GM12864 (cell line): ENCODE data around the gene BMI1.

Experiments
- DNase-seq: peaks from one replicate; pipeline ENCODE4 v3.0.0-alpha.2; 2011; ENCODE audit warnings: low read depth
- H3K4me3 ChIP-seq: 2 replicates; pipeline ENCODE4 v1.5.1; 2011; ENCODE audit warnings: mild to moderate bottlenecking, low read depth, low read length, control low read depth
- TF ChIP-seq, protein P1 (sequence below): IDR thresholded peaks from 2 replicates; pipeline ENCODE4 v1.5.1; 2011; ENCODE audit warnings: low read depth, mild to moderate bottlenecking, moderate library complexity, low read length, control low read depth, inconsistent platforms; ENCODE audit errors: missing control alignments

Gene BMI1

DNA sequence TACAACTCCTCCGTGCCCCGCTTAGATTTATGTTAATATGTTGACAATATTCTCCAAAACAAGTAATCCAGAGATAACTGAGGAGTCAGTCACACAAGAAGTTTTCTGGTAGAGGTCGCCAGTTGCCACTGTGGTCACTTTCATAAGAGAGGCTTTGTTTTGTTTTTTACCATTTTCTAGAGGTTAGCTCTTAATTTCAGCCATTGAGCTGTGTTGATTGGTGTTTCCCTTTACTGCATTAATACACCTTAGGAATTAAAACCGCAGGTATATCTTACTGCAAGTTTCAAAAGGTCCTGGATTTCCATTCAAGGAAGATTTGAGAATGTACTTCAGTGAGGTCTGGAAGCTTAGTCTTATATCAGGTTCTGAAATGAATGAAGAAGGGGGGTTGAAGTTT lies 3.5 kb downstream of the BMI1 start:
- no peak overlapping the region; the same call in 1 of the 2 replicates for H3K4me3 ChIP-seq
- TF ChIP-seq, protein P1, sequence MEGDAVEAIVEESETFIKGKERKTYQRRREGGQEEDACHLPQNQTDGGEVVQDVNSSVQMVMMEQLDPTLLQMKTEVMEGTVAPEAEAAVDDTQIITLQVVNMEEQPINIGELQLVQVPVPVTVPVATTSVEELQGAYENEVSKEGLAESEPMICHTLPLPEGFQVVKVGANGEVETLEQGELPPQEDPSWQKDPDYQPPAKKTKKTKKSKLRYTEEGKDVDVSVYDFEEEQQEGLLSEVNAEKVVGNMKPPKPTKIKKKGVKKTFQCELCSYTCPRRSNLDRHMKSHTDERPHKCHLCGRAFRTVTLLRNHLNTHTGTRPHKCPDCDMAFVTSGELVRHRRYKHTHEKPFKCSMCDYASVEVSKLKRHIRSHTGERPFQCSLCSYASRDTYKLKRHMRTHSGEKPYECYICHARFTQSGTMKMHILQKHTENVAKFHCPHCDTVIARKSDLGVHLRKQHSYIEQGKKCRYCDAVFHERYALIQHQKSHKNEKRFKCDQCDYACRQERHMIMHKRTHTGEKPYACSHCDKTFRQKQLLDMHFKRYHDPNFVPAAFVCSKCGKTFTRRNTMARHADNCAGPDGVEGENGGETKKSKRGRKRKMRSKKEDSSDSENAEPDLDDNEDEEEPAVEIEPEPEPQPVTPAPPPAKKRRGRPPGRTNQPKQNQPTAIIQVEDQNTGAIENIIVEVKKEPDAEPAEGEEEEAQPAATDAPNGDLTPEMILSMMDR = no peak
- DNase-seq = no peak

DNA sequence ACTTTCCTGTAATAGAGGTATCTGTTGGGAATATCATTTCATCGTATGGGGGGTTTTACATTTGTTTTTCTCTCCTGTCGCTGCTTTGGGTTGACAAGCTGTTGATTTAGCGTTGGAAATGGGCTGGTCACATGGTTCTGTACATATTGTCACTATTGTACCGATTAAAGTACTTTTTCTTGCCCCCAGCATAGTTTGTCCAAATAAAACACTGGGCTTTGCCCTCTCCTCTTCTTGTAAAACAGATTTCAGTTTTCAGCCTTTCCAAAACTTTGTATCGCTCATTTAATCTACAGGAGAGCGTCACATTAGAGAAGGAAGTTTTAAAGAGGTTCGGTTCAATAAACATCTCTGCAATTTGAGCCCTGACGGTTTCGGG lies 4.0 kb downstream of the BMI1 start:
- TF ChIP-seq, protein P1 = no peak
- H3K4me3 ChIP-seq = peak overlapping the region; percentile 61
- no peak for DNase-seq

DNA sequence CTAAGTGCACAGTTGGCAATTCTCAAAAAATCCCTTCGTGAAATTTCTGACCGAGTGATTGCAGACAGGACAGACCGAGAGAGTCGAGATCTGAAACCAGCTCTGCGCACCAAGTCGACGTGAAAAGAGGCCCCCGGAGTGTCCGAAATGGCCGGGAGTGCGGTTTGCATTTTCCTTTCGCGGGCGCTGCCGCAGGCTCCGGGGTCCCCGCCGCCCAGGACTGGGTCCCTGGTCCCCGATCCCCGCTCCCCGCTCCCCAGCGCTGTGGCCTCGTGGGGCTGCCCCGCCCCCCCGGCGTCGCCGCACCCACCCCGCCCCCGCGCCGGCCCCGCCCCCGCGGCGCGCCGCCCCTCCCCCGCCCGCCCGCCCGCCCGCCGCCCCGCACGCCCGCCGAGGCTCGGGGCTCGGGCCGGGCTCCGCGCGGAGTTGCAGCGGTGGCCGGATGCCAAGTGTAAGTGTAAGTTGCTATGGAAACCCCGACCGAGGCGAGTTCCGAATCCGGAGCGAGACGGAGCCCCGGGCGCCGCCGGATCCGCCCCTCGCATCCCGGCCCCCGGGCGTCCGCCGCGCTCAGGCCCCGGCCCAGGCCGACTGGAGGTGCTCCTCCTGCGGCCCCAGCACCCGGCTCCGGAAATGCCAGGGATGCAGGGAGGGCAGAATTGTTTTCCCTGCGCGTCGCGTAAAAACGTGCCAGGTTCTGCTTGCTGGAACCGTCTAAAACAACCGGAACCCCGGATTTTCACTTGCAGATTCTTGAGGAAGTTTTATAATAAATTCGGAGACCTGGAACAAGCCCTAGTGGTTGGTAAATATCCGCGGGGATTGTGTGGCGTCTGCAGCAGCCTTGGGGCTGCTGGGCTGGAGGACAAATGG lies 4.6 kb downstream of the BMI1 start:
- no peak for DNase-seq
- peak overlapping the region; percentile 61 for H3K4me3 ChIP-seq
- TF ChIP-seq, protein P1 = no peak

DNA sequence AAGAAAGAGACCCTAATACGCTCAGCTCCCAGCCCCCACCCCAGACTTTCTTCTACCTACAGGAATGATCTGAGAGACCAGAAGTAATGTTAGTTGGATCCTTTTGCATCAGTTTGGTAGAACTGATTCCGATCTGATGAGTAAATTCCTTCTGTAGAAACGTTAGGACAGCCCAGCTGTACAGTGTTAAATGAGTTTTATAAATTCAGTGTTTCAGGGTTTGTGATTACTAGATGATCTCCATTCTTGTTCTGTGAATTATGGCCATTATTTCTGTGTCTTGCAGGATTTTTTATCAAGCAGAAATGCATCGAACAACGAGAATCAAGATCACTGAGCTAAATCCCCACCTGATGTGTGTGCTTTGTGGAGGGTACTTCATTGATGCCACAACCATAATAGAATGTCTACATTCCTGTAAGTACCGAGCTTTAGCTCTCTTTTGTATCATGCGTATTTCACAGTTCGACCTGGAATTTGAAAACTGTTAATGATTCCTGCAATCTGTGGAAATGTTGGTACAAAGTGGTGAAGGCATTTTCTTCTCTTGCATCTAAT lies 5.3 kb downstream of the BMI1 start:
- no peak for DNase-seq
- TF ChIP-seq, protein P1 = no peak
- H3K4me3 ChIP-seq = peak overlapping the region; percentile 61

DNA sequence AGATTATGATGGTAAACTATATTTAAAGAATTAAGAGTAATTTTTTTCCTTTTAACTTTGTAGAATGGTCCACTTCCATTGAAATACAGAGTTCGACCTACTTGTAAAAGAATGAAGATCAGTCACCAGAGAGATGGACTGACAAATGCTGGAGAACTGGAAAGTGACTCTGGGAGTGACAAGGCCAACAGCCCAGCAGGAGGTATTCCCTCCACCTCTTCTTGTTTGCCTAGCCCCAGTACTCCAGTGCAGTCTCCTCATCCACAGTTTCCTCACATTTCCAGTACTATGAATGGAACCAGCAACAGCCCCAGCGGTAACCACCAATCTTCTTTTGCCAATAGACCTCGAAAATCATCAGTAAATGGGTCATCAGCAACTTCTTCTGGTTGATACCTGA lies 8.3 kb downstream of the BMI1 start:
- H3K4me3 ChIP-seq = no peak overlapping the region
- TF ChIP-seq, protein P1 = no peak
- no peak for DNase-seq

DNA sequence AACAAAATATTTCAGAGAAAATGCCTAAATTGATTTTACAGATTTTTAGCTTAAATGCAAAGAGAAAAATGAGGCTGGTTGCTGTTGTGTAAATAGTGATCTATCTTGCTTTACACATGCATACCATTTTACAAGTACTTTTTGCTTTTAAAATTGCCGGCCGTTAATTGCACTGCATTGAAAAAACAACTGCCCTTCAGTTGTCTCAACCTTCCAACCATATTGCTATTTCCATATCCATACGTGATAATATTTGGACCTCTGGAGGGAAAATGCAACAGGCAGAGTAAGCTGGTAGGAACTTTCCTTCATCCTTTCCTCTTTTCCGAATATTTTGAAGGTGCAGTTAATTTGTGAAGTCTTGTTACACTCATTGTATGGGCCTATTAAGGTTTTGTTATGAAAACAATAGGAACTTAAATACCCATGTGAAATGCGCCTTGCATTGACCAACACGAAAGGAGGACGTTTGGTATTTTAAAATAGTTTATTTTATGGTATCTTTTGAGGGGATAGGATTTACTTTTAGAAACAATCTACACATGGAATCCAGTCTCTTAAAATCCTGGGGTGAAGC lies 11.3 kb downstream of the BMI1 start:
- no peak for DNase-seq
- TF ChIP-seq, protein P1 = no peak
- no peak overlapping the region for H3K4me3 ChIP-seq
